H9 (cell line): ENCODE measurements around the gene TMEM184A. TPM values are rescaled to one million over a fixed set of nuclear protein-coding genes. Genes with fewer than 3 reads are reported as not detected.

Experiments used
- DNase-seq: peaks from one replicate; pipeline ENCODE4 v3.0.0-alpha.2; 2017
- H2AFZ ChIP-seq: one replicate; pipeline ENCODE4 v1.6.1; 2013; ENCODE audit warnings: mild to moderate bottlenecking, low read length, control low read depth, moderate library complexity
- H2AK5ac ChIP-seq: 2 replicates; pipeline ENCODE4 v1.6.1; 2013; ENCODE audit warnings: low read length, control low read depth, mixed read lengths; ENCODE audit not compliant: insufficient read length
- H2BK120ac ChIP-seq: one replicate; pipeline ENCODE4 v1.6.1; 2013; ENCODE audit warnings: low read depth, mild to moderate bottlenecking, low read length, control low read depth, inconsistent platforms; ENCODE audit not compliant: poor library complexity, severe bottlenecking
- H2BK12ac ChIP-seq: 2 replicates; pipeline ENCODE4 v1.6.1; 2013; ENCODE audit warnings: low read length, control low read depth, mixed read lengths, low read depth; ENCODE audit not compliant: insufficient read length
- H2BK15ac ChIP-seq: 2 replicates; pipeline ENCODE4 v1.6.1; 2013; ENCODE audit warnings: low read depth, low read length, control low read depth
- H2BK20ac ChIP-seq: one replicate; pipeline ENCODE4 v1.6.1; 2013; ENCODE audit warnings: low read depth, mild to moderate bottlenecking, low read length, control low read depth, inconsistent platforms; ENCODE audit not compliant: poor library complexity, severe bottlenecking
- H2BK5ac ChIP-seq: 2 replicates; pipeline ENCODE4 v1.6.1; 2013; ENCODE audit warnings: low read length, control low read depth, mixed read lengths; ENCODE audit not compliant: insufficient read length
- H3K14ac ChIP-seq: 2 replicates; pipeline ENCODE4 v1.6.1; 2013; ENCODE audit warnings: low read length, control low read depth; ENCODE audit not compliant: insufficient read depth
- H3K18ac ChIP-seq: 2 replicates; pipeline ENCODE4 v1.6.1; 2013; ENCODE audit warnings: low read depth, mild to moderate bottlenecking, mixed read lengths, low read length, control low read depth; ENCODE audit not compliant: insufficient read length
- H3K23ac ChIP-seq: 2 replicates; pipeline ENCODE4 v1.6.1; 2013; ENCODE audit warnings: low read length, control low read depth, mixed read lengths, low read depth; ENCODE audit not compliant: insufficient read length
- H3K23me2 ChIP-seq: 2 replicates; pipeline ENCODE4 v1.6.1; 2013; ENCODE audit warnings: low read depth, mild to moderate bottlenecking, mixed read lengths, low read length, control low read depth; ENCODE audit not compliant: insufficient read length, poor library complexity, severe bottlenecking
- H3K27ac ChIP-seq: 2 replicates; pipeline ENCODE4 v1.5.1; 2013; ENCODE audit warnings: low read length, control low read depth, mixed read lengths, low read depth; ENCODE audit not compliant: insufficient read length
- H3K27me3 ChIP-seq: 2 replicates; pipeline ENCODE4 v1.6.1; 2013; ENCODE audit warnings: low read length, control low read depth, inconsistent platforms; ENCODE audit not compliant: insufficient read depth
- H3K4ac ChIP-seq: 2 replicates; pipeline ENCODE4 v1.6.1; 2013; ENCODE audit warnings: low read depth, mild to moderate bottlenecking, control low read depth, inconsistent platforms, low read length, moderate library complexity
- H3K4me1 ChIP-seq: 2 replicates; pipeline ENCODE4 v1.6.1; 2013; ENCODE audit warnings: low read length, control low read depth, inconsistent platforms; ENCODE audit not compliant: insufficient read depth
- H3K4me2 ChIP-seq: 2 replicates; pipeline ENCODE4 v1.6.1; 2013; ENCODE audit warnings: low read length, control low read depth, mixed read lengths; ENCODE audit not compliant: insufficient read length, insufficient read depth
- H3K56ac ChIP-seq: 2 replicates; pipeline ENCODE4 v1.6.1; 2013; ENCODE audit warnings: low read depth, mild to moderate bottlenecking, mixed read lengths, low read length, control low read depth; ENCODE audit not compliant: insufficient read length
- H3K79me1 ChIP-seq: 2 replicates; pipeline ENCODE4 v1.6.1; 2013; ENCODE audit warnings: low read depth, mild to moderate bottlenecking, moderate library complexity, low read length, control low read depth, inconsistent platforms; ENCODE audit not compliant: insufficient read depth, poor library complexity, severe bottlenecking
- H3K79me2 ChIP-seq: 2 replicates; pipeline ENCODE4 v1.6.1; 2013; ENCODE audit warnings: low read length, control low read depth, inconsistent platforms; ENCODE audit not compliant: insufficient read depth
- H3K9ac ChIP-seq: 2 replicates; pipeline ENCODE4 v1.6.1; 2013; ENCODE audit warnings: low read length, control low read depth, mixed read lengths; ENCODE audit not compliant: insufficient read length; ENCODE audit errors: extremely low read depth
- H3K9me3 ChIP-seq: one replicate; pipeline ENCODE4 v1.6.1; 2013; ENCODE audit warnings: low read depth, low read length, inconsistent platforms; ENCODE audit not compliant: control insufficient read depth
- H3T11ph ChIP-seq: one replicate; pipeline ENCODE4 v1.6.1; 2013; ENCODE audit warnings: mild to moderate bottlenecking, low read length, control low read depth, inconsistent platforms
- H4K20me1 ChIP-seq: one replicate; pipeline ENCODE4 v1.6.1; 2013; ENCODE audit not compliant: control insufficient read depth, insufficient read length, insufficient read depth
- H4K5ac ChIP-seq: 2 replicates; pipeline ENCODE4 v1.6.1; 2013; ENCODE audit warnings: low read depth, mild to moderate bottlenecking, mixed read lengths, low read length, control low read depth; ENCODE audit not compliant: insufficient read length
- H4K8ac ChIP-seq: replicated peaks from 2 replicates; pipeline ENCODE4 v1.6.1; 2013; ENCODE audit warnings: low read length, control low read depth, mixed read lengths, low read depth; ENCODE audit not compliant: insufficient read length
- H4K91ac ChIP-seq: 2 replicates; pipeline ENCODE4 v1.6.1; 2013; ENCODE audit warnings: low read depth, mild to moderate bottlenecking, moderate library complexity, mixed read lengths, low read length, control low read depth; ENCODE audit not compliant: insufficient read length
- H3K27ac Mint-ChIP-seq, 3 experiments: 2 replicates in 2 of 3; 3 replicates in 1 of 3; pipeline ENCODE4 v1.8.0; 2020 to 2021; ENCODE audit warnings: mixed read lengths in 3 of 3, mild to moderate bottlenecking in 1 of 3, moderate library complexity in 1 of 3
- H3K27me3 Mint-ChIP-seq: 2 replicates; pipeline ENCODE4 v1.8.0; 2021; ENCODE audit warnings: low read depth, mild to moderate bottlenecking, moderate library complexity, mixed read lengths
- H3K36me3 Mint-ChIP-seq, 3 experiments: 2 replicates in 2 of 3; 3 replicates in 1 of 3; pipeline ENCODE4 v1.8.0; 2020 to 2021; ENCODE audit warnings: low read depth in 3 of 3, mixed read lengths in 3 of 3; ENCODE audit not compliant: insufficient read depth in 1 of 3
- H3K4me1 Mint-ChIP-seq, 2 experiments: 2 replicates each; pipeline ENCODE4 v1.8.0; 2020; ENCODE audit warnings: mixed read lengths in 2 of 2
- H3K4me3 Mint-ChIP-seq, 2 experiments: 2 replicates in 1 of 2; 3 replicates in 1 of 2; pipeline ENCODE4 v1.8.0; 2020 to 2021; ENCODE audit warnings: mild to moderate bottlenecking in 2 of 2, mixed read lengths in 2 of 2, moderate library complexity in 1 of 2
- H3K9me3 Mint-ChIP-seq, 2 experiments: 2 replicates in 1 of 2; 3 replicates in 1 of 2; pipeline ENCODE4 v1.8.0; 2020; ENCODE audit warnings: mild to moderate bottlenecking in 2 of 2, mixed read lengths in 2 of 2, moderate library complexity in 1 of 2
- WGBS: extraction: QIAGEN DNeasy Blood & Tissue Kit; methylation state at CpG from one replicate; pipeline ENCODE4 v1.1.7; 2013; ENCODE audit warnings: missing lambda C conversion rate, low lambda C conversion rate, mixed read lengths; ENCODE audit not compliant: insufficient read length; ENCODE audit errors: extremely low coverage; 5-methylcytosine and 5-hydroxymethylcytosine counted together
- total RNA-seq: library from RNA; stranded (reverse); gene quantifications from 2 replicates; pipeline ENCODE4 v1.2.1, GENCODE V29; 2021
- TF ChIP-seq, protein P1 (sequence below): fragments of 200-600 bp; sonication (generic); conservative IDR thresholded peaks from 3 replicates; pipeline ENCODE4 v1.8.0; 2021; ENCODE audit warnings: antibody characterized with exemption, mild to moderate bottlenecking

TMEM184A gene
- total RNA-seq, 1 experiment from 2014 or later = 1.3 TPM

DNA sequence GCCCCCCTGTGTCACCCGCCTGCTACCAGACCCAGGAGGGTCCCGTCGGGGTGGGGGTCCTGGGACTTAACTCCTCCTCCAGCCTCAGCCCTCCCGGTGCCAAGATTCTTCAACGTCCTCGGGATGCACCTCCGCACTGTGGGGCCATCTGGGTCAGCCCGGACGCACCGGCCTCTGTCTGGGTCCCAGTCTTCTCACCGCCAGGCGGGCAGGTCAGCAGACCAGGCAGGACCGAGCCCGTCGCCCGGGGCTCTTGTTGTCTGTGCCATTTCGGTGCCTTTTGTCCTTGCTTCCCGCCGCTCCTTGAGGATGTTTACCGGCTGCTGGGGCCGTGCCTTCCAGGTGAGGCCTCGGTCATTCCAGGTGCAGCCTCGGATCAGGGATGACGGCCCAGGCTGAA, 46.0 kb upstream of the TMEM184A start:
- H3K4me3 Mint-ChIP-seq = no peak overlapping the region
- no CpG with 5 or more reads among the region's 24 CpGs for WGBS
- Histone ChIP-seq H4K91ac (no peak overlapping the region), H3K27me3 (no peaks in the 10 kb centered on the region), H3K4ac (no peak overlapping the region), H3K79me2 (no peaks in the 10 kb centered on the region), H3K23ac (no peak overlapping the region), H3K9me3 (no peaks in the 10 kb centered on the region), H3K27ac (no peak overlapping the region), H2BK12ac (no peak overlapping the region), H4K8ac (no peak overlapping the region), H3K4me1 (no peaks in the 10 kb centered on the region), H3K18ac (no peak overlapping the region), H3K9ac (no peak overlapping the region), H2BK20ac (no peak overlapping the region), H3K14ac (no peak overlapping the region; the same call in 1 of the 2 replicates), H2BK15ac (no peak overlapping the region), H4K5ac (no peak overlapping the region), H2BK5ac (no peak overlapping the region), H3T11ph (no peak overlapping the region), H3K56ac (no peak overlapping the region), H3K4me2 (no peak overlapping the region), H2BK120ac (no peak overlapping the region), H3K79me1 (no peaks in the 10 kb centered on the region), H2AFZ (no peak overlapping the region), H2AK5ac (no peak overlapping the region), H3K23me2 (no peaks in the 10 kb centered on the region), H4K20me1 (no peaks in the 10 kb centered on the region)
- peaks cover 0 to 5% of the 10 kb centered on the region in 2 experiments; a peak in 2 of 4 replicates for H3K4me1 Mint-ChIP-seq
- H3K27ac Mint-ChIP-seq = peak overlapping the region in 1 of 3 experiments; percentile 71; a peak in 1 of 7 replicates
- no peaks in the 10 kb centered on the region for H3K9me3 Mint-ChIP-seq
- TF ChIP-seq, protein P1, sequence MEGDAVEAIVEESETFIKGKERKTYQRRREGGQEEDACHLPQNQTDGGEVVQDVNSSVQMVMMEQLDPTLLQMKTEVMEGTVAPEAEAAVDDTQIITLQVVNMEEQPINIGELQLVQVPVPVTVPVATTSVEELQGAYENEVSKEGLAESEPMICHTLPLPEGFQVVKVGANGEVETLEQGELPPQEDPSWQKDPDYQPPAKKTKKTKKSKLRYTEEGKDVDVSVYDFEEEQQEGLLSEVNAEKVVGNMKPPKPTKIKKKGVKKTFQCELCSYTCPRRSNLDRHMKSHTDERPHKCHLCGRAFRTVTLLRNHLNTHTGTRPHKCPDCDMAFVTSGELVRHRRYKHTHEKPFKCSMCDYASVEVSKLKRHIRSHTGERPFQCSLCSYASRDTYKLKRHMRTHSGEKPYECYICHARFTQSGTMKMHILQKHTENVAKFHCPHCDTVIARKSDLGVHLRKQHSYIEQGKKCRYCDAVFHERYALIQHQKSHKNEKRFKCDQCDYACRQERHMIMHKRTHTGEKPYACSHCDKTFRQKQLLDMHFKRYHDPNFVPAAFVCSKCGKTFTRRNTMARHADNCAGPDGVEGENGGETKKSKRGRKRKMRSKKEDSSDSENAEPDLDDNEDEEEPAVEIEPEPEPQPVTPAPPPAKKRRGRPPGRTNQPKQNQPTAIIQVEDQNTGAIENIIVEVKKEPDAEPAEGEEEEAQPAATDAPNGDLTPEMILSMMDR = no peak
- H3K27me3 Mint-ChIP-seq = no peaks in the 10 kb centered on the region; the same call in none of the 2 replicates
- H3K36me3 Mint-ChIP-seq = no peaks in the 10 kb centered on the region
- DNase-seq = no peak
